Stromal cell of bone marrow (primary cell): ENCODE measurements around the gene IL6R.
A peak's percentile ranks its signal among the peaks of the same experiment; 100 is the strongest.

ENCODE experiments used
- DNase-seq: peaks from one replicate; pipeline ENCODE4 v3.0.0-alpha.2; 2012; ENCODE audit warnings: low read depth

The IL6R gene

DNA sequence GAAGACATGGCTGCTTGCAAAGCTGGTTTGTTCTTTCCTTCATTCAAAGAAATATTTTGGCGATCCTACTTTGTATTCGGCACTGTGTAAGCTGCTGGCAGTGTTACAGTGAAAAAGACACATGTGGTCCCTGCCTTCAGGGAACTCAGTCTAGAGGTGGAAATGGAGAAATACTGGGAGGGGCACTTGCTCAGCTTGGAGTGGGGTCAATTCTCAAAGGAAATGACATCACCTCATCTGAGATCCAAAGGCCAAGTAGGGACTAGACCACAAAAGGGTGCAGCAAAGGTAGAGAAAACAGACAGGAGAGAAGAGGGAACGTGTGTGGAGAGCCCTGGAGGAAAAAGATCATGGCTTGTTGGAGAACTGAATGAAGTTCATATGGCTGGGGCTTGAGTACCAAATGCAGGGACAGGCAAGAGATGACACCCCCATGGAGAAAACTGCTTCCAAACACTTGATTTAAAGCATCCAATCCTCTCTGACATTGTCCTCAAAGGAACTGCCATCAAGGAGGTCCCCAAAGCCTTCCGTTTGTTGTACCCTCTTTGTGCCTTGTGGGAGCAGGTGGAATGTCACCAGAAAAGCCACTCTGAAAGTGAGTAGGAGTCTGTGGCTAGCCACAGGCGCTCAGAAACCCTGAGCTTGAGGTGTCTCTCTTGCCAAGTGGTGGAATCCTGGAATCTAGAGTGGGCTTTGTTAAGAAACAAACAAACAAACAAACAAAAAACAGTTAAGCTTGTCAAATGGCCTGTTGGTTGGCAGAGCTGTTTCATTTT lies 48.6 kb downstream of the IL6R start:
- no peak for DNase-seq

DNA sequence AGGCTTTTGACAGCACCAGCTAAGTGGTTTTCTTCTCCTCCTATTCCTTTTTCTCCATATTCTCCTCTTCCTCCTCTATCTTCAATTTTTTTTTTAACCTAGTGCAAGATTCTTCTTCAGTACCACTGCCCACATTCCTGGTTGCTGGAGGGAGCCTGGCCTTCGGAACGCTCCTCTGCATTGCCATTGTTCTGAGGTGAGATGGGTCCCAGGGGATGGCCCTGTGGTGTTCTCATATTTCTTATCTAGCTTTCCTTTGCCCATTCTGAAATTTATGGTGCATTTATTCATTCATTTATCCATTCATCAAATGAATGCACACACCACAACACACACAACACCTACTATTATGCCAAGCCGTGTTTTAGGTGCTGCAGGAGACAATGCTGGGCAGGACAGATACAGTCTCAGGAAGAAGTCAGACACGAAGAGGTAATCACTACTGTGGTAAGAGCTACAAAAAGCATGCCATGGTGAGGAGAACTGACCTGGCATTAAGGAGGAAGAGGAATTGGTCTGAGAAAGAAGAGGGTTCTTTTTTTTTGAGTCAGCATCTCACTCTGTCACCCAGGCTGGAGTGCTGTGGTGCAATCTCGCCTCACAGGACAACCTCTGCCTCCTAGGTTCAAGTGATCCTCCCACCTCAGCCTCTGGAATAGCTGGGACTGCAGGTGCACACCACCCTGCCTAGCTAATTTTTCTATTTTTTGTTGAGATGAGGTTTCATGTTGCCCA lies 49.4 kb downstream of the IL6R start:
- no peak for DNase-seq

DNA sequence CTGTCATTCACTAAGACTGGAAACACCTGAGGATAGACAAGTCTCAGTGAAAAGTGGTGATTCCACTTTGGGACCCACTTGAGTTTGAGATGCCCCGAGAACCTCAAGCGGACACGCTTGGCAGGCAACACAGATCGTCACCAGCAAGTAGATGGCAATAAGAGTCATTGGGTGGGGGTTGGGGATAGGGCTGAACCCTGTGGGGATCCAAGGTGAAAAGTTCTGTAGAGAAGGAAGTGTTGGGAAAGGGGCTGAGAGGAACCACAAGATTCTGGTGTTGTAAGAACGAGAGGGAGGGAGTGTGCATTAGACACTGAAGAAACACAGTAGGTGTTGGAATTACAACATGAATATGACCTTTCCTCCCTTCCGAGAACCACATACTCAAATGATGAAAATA lies 51.5 kb downstream of the IL6R start:
- no peak for DNase-seq

DNA sequence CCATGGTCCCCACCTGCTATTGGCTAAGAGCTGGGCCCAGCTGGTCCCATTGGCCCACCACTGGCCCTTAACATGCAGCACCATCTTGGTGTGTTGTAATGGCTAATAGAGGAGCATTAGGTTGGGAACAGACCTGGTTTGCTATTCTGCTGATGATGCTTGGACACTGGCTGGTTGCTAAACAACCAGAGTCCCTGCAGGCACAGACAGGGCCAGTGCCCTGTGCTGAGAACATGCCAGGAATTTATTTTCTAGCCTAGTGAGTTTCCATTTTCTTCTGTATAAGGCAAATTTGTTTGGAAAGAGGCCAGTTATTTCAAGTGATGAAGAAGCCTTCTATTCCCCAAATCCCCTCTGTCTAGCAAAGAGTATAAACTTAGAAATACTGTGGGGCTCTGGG lies 53.9 kb downstream of the IL6R start:
- no peak for DNase-seq

DNA sequence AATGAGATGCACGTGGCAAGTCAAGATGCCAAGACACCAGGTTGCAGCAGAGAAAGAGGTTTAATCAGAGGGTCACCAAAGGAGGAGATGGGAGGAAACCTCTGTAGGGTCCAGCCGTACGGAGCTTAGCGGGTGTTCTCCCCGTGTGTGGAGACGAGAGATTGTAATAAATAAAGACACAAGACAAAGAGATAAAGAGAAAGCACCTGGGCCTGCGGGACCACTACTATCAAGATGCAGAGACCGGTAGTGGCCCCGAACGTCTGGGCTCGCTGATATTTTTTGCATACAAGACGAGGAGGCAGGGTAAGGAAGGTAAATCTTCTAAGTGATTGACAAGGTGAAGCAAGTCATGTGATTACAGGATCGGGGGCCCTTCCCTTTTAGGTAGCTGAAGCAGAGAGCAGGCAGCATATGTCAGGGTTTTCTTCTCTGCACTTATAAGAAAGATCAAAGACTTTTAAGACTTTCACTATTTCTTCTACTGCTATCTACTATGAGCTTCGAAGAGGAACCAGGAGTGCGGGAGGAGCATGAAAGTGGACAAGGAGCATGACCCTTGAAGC lies 55.6 kb downstream of the IL6R start:
- DNase-seq: no peak

DNA sequence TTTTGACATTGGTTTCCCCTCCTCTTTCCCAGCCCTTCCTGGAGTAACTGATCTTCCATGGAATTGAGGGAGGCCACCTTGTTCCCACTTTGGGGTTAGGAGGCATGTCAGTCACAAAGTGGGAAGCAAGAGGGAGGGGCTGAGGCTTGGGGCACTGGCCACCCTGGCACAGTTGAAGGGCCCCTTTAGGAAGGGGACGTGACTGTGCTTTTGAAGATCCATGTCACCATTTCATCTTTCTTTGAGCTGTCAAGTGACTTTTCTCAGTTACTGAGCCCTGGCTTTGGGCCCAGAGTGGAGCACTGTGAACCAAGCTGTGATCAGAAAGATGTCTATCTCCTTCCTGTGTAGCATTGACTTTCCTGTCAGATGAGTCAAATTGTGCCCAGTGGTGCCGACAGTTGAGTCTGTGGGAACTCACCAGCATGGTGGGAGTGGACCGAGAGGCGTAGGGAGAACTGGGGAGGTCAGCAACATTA lies 58.4 kb downstream of the IL6R start:
- DNase-seq: no peak

DNA sequence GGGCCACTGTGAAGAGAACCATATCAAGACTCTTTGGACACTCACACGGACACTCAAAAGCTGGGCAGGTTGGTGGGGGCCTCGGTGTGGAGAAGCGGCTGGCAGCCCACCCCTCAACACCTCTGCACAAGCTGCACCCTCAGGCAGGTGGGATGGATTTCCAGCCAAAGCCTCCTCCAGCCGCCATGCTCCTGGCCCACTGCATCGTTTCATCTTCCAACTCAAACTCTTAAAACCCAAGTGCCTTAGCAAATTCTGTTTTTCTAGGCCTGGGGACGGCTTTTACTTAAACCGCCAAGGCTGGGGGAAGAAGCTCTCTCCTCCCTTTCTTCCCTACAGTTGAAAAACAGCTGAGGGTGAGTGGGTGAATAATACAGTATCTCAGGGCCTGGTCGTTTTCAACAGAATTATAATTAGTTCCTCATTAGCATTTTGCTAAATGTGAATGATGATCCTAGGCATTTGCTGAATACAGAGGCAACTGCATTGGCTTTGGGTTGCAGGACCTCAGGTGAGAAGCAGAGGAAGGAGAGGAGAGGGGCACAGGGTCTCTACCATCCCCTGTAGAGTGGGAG lies 60.6 kb downstream of the IL6R start:
- no peak for DNase-seq

DNA sequence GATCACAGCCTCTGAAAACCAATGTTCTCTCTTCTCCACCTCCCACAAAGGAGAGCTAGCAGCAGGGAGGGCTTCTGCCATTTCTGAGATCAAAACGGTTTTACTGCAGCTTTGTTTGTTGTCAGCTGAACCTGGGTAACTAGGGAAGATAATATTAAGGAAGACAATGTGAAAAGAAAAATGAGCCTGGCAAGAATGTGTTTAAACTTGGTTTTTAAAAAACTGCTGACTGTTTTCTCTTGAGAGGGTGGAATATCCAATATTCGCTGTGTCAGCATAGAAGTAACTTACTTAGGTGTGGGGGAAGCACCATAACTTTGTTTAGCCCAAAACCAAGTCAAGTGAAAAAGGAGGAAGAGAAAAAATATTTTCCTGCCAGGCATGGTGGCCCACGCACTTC lies 61.1 kb downstream of the IL6R start:
- DNase-seq: no peak

DNA sequence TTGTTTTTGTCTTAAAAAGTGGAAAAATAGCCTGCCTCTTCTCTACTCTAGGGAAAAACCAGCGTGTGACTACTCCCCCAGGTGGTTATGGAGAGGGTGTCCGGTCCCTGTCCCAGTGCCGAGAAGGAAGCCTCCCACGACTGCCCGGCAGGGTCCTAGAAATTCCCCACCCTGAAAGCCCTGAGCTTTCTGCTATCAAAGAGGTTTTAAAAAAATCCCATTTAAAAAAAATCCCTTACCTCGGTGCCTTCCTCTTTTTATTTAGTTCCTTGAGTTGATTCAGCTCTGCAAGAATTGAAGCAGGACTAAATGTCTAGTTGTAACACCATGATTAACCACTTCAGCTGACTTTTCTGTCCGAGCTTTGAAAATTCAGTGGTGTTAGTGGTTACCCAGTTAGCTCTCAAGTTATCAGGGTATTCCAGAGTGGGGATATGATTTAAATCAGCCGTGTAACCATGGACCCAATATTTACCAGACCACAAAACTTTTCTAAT lies 61.8 kb downstream of the IL6R start:
- no peak for DNase-seq

DNA sequence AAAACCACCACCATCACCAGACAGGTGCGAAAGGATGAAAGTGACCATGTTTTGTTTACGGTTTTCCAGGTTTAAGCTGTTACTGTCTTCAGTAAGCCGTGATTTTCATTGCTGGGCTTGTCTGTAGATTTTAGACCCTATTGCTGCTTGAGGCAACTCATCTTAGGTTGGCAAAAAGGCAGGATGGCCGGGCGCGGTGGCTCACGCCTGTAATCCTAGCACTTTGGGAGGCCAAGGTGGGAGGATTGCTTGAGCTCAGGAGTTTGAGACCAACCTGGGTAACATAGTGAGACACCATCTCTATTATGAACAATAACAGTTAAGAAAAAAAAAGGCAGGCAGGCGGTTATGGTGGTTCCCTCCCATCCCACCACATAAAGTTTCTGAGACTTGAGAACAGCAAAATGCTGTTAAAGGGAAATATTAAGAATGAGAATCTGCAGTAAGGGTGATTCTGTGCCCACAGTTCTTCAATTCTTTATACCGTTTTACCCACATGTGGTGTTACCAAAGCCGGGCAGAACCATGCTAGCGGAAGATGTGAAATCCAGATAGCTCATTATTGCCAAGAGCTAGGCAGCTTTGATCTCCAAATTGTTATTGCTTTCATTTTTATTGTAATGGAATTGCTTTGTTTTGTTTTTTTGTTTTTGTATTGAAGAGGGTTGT lies 62.4 kb downstream of the IL6R start:
- no peak for DNase-seq

DNA sequence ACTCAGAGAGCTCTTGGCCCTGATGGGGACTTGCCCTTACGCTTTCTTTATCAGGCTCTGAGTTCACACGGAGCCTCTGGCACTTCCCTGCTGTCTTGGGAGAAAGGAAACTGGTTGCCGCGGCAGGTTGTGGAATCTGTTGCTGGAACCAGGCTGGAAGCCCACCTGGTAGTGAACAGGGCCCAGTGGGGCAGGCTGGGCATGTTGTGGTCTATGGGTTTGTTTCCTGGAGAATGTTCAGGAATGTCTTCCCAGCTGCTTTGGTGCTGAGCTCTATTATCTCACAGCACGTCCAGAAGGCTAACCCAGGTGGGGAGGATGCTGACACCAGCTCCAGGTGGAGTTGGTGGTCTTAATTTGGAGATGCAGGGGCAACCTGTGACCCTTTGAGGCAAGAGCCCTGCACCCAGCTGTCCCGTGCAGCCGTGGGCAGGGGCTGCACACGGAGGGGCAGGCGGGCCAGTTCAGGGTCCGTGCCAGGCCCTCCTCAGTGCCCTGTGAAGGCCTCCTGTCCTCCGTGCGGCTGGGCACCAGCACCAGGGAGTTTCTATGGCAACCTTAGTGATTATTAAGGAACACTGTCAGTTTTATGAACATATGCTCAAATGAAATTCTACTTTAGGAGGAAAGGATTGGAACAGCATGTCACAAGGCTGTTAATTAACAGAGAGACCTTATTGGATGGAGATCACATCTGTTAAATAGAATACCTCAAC lies 63.5 kb downstream of the IL6R start:
- no peak for DNase-seq

DNA sequence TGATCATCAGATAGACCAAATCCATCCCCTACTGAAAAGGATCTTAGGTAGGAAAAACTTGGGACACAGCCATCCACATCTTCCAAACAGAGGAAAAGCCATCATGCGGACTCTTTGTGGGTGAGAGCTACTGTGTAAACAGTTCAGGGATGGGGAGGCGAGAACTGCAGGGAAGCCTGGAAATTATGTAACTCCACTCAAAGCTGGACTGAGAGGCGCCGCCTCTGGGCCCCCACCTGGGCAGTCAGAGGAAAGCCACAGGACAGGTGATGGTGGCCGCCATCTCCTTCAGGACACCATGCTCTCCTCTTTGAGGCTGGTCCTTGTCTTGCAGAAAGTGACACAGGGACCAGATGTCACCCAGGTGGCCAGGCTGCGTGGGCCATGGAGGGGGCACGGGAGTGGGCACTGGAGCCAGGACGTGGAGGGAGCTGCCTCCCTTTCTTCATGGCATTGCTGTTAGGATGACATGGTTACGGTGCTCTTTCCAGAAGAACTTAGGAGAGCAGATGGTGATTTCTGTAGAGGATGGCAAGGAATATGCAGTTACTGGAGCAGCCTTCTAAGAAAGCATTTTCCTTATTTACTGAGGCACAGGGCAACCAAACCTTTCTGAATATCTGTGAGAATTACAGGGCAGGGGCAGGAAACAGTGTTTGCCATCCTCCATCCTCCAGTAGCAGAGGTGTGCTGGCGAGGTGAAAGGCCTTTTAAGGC lies 64.9 kb downstream of the IL6R start:
- no peak for DNase-seq

DNA sequence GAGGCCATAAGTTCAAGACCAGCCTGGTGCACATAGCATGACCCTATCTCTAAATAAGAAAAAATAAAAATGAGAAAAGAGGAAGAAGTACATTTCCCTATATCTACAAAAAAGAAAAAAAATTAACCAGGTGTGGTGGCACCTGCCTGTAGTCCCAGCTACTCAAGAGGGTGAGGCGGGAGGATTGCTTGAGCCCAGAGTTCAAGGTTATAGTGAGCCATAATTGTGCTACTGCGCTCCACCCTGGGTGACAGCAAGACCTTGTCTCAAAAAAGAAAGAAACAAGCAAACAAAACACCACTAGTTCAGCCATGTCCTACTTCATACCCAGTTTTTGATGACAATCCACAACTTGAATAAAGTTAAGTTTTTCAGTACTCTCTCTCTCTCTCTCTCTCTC lies 66.2 kb downstream of the IL6R start:
- DNase-seq: no peak

DNA sequence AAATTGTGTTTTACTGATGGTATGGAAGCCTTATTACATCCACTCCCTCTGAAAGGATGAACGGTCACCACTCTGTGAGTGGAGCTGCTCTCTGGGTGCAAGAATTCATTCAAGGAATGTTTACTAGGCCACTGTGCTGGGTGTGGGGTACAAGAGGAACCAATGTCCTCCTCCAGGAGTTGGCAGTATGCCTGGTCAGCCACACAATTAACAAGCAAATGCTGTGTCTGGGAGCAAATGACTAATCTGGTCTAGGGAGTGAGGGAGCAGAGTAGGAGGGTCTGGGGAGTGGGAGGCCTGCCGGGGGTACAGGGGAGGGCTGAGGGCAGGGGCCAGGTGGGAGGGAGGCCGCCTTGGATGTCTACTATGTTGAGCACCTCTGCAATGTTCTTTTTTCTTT lies 69.7 kb downstream of the IL6R start:
- DNase-seq: peak; percentile 40

DNA sequence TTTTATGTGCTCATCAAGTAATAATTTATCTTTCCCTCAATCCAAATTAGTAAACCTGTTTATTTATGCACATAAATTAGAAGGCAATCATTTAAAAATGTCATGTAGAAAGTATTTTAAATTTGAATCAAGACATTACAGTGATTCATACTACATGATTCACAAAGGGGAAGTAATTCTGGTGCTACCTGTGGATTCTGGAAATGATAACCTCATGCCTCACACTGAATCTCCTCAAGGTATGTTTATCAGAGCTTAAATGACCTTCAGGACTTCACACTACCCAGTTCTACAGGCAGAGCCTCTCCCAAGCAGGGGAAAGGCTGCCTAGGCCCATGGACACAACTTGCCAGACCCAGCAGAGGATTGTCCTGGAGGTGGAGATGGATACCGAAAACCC lies 71.6 kb downstream of the IL6R start:
- DNase-seq: no peak

DNA sequence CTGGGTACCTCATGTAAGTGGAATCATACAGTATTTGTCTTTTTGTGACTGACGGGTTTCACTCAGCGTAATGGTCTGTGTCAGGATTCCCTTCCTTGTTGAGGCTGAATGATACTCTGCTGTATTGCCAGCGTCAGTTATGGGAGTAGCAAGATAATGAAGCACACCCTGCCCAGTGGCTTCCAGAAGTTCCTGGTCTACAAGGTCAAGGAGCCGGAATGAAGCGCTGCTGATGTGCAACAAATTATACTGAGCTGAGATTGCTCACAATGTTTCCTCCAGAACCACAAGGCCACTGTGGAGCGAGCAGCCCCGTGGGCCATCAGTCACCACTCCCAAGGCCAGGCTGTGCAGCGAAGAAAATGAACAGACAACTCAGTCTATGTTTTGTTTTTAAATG lies 72.9 kb downstream of the IL6R start:
- no peak for DNase-seq

DNA sequence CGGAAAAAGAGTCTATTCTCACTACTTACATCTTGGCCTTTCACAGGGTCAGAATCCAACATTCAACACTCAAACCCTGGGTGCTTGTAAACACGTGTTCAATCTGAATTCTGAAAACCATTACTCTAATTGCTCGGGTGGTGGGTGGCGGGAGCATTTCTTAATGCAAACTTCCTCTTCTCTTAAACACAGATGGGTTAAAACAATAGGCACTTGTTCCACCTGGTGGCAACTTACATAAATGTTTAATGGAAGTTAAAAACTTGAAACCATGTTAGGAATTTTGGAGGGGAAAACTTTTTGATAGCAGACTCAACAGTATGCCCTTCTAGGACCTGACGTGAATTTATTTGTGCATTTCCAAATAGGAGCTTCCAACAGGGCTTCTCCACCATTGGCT lies 73.5 kb downstream of the IL6R start:
- DNase-seq: no peak

DNA sequence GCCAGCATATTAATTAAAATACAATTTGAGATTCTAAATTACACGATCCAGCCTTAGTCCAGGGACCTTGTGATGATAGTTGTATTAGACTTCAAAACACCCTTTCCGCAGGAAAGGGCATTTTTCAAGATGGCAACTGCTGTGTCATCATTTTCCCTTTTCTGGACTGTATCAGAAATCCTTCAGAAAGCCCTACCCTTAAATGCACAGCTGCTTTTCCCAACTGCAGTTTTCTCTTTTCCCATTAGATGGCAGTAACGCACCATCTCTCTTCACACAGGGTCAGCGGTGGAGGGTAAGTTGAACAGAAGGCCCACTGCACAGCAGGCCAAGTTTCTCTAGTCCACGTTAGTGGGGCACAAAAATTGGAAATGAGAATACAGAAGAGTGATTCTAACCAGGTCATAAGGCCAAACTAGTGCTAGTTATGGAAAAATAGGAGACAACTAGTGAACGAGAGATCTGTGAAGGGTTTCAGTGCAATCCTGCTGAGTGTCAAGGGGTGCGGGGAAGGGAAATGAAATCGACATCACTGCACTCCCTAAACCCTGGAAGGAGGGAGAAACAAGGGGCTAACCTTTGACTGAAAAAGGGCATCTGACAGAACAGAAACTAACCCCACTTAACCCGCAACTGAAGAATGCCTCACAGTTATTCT lies 74.8 kb downstream of the IL6R start:
- peak; percentile 76 for DNase-seq

DNA sequence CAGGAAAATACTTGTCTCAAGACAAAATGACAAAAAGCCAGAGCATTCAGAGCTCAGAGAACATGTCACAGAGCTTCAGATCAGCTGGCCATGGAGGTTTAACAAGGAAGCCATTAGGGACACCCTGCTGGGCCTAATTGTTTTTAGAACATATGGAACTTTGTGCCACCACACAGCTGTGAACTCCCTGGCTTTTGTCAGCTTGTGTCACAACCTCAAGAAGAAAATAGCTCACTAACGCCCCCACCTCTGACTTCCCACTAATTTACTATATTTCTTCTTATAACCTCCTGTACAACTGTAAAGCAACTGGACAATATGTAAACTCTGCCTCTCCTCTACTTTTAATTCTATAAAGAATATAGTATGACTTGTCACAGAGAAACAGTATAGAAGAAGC lies 75.9 kb downstream of the IL6R start:
- DNase-seq: no peak
